Lower lobe of right lung (tissue), 2 donors: ENCODE results near the gene LRP3. TPM values are rescaled to one million over a fixed set of nuclear protein-coding genes. Genes with fewer than 3 reads are reported as not detected.
"Not testable (repeated sequence)": the region's sequence is repeated elsewhere in the genome, so short reads cannot be mapped to it uniquely, and the experiment has no call there.

Experiments
- ATAC-seq, 2 donors: fragments of 200-7000 bp; cut with Tn5 transposase; one replicate each; pipeline ENCODE4 v1.9.1; 2020 to 2022; ENCODE audit warnings: mild to moderate bottlenecking in 2 of 2, moderate library complexity in 2 of 2
- DNase-seq: peaks from one replicate; pipeline ENCODE4 v3.0.0-alpha.2; 2020
- H3K27ac ChIP-seq: fragments of 200-600 bp; one replicate; pipeline ENCODE4 v1.8.0; 2022
- H3K27me3 ChIP-seq: fragments of 200-600 bp; one replicate; pipeline ENCODE4 v1.8.0; 2022; ENCODE audit warnings: low read depth
- H3K36me3 ChIP-seq: fragments of 200-600 bp; one replicate; pipeline ENCODE4 v1.8.0; 2022; ENCODE audit warnings: mild to moderate bottlenecking
- H3K4me1 ChIP-seq: fragments of 200-600 bp; one replicate; pipeline ENCODE4 v1.8.0; 2022
- H3K4me3 ChIP-seq: fragments of 200-600 bp; one replicate; pipeline ENCODE4 v1.8.0; 2022; ENCODE audit warnings: mild to moderate bottlenecking
- H3K9me3 ChIP-seq: fragments of 200-600 bp; one replicate; pipeline ENCODE4 v1.8.0; 2022
- CTCF ChIP-seq: fragments of 200-600 bp; IDR thresholded peaks from one replicate; pipeline ENCODE4 v1.8.0; 2022; ENCODE audit warnings: antibody characterized with exemption, mild to moderate bottlenecking
- intact Hi-C: fragments of 100-400 bp; cut with DNase I; formaldehyde crosslinking; loops from one replicate; pipeline ENCODE4 v1.11.0; 2022
- total RNA-seq: library from RNA; stranded (reverse); fragmentation: NEBNext Ultra II Directional; extraction: Animal tissue kit (Norgen Biotek cat#: 25700); gene quantifications from one replicate; pipeline ENCODE4 v1.2.1, GENCODE V29; 2021
- donor health status: DM: no; HTN: yes; CAD: no; lungs with severe emphysema.

The LRP3 gene
- total RNA-seq, 1 donor from 2014 or later = 13.8 TPM

GRCh38 chr19:33206261-33207039 lies 12.3 kb downstream of the LRP3 start:
- H3K27ac ChIP-seq = no peak overlapping the region
- TF ChIP-seq CTCF = no peak
- H3K4me1 ChIP-seq = no peaks in the 10 kb centered on the region
- no peaks in the 10 kb centered on the region for H3K9me3 ChIP-seq
- DNase-seq (no peak), ATAC-seq (no peak)
- no peak overlapping the region for H3K4me3 ChIP-seq
- H3K27me3 ChIP-seq = no peaks in the 10 kb centered on the region
- intact Hi-C loops = no loop called here
- H3K36me3 ChIP-seq = peaks cover 4% of the 10 kb centered on the region

- H3K9me3 ChIP-seq = no peaks in the 10 kb centered on the region
- no peak overlapping the region for H3K4me3 ChIP-seq
- intact Hi-C loops = no loop called here
- no peaks in the 10 kb centered on the region for H3K27me3 ChIP-seq
- H3K27ac ChIP-seq = no peak overlapping the region
- TF ChIP-seq CTCF = no peak
- DNase-seq = no peak
- peaks cover 4% of the 10 kb centered on the region for H3K36me3 ChIP-seq
- no peaks in the 10 kb centered on the region for H3K4me1 ChIP-seq
- no peak for ATAC-seq
These were observed 13.0 kb downstream of the LRP3 start for GRCh38 chr19:33207040-33207620.

- Histone ChIP-seq H3K4me3 (no peak overlapping the region), H3K9me3 (no peaks in the 10 kb centered on the region), H3K36me3 (peaks cover 4% of the 10 kb centered on the region), H3K27ac (no peak overlapping the region), H3K4me1 (no peaks in the 10 kb centered on the region), H3K27me3 (no peaks in the 10 kb centered on the region)
- no peak for ATAC-seq
- TF ChIP-seq CTCF = no peak
- intact Hi-C loops = no loop called here
- no peak for DNase-seq
These were observed 13.8 kb downstream of the LRP3 start for GRCh38 chr19:33207903-33208302.

- TF ChIP-seq CTCF = no peak
- Histone ChIP-seq H3K4me1 (no peaks in the 10 kb centered on the region), H3K27ac (no peak overlapping the region), H3K27me3 (no peaks in the 10 kb centered on the region), H3K9me3 (no peaks in the 10 kb centered on the region), H3K4me3 (no peak overlapping the region), H3K36me3 (peaks cover 4% of the 10 kb centered on the region)
- ATAC-seq (no peak), DNase-seq (no peak)
- intact Hi-C loops = no loop called here
These were observed 14.3 kb downstream of the LRP3 start for GRCh38 chr19:33208371-33208895.

GRCh38 chr19:33208904-33209849 lies 15.0 kb downstream of the LRP3 start:
- ATAC-seq (no peak), DNase-seq (no peak)
- Histone ChIP-seq H3K27ac (no peak overlapping the region), H3K36me3 (peaks cover 4% of the 10 kb centered on the region), H3K9me3 (no peaks in the 10 kb centered on the region), H3K27me3 (peaks cover 4% of the 10 kb centered on the region), H3K4me3 (no peak overlapping the region), H3K4me1 (no peaks in the 10 kb centered on the region)
- TF ChIP-seq CTCF = no peak
- intact Hi-C loops = no loop called here

- intact Hi-C loops, H3K4me1 ChIP-seq, ATAC-seq, H3K9me3 ChIP-seq, H3K27ac ChIP-seq, H3K36me3 ChIP-seq, H3K27me3 ChIP-seq, H3K4me3 ChIP-seq, DNase-seq: not testable (repeated sequence)
These were observed 15.7 kb downstream of the LRP3 start for GRCh38 chr19:33209850-33210230.
